Measurements from ENCODE around the gene ZMYND11.
"Not testable (repeated sequence)": the region's sequence is repeated elsewhere in the genome, so short reads cannot be mapped to it uniquely, and the experiment has no call there.

ZMYND11 gene

GRCh38 chr10:288316-289200, 153.3 kb downstream of the ZMYND11 start:
- no peak overlapping the region for H3K9ac ChIP-seq (ENCODE audit: low read length)
- H3K27ac ChIP-seq (ENCODE audit: low read length): no peak overlapping the region
- H3K4me3 ChIP-seq (ENCODE audit: low read length): no peak overlapping the region
- H3K27me3 ChIP-seq (ENCODE audit: control insufficient read depth, insufficient read depth, low read length): no peaks in the 10 kb centered on the region
- no peaks in the 10 kb centered on the region for H3K9me3 ChIP-seq (ENCODE audit: control insufficient read depth, low read depth, low read length)
- H3K4me1 ChIP-seq (ENCODE audit: control insufficient read depth, low read depth, low read length): no peaks in the 10 kb centered on the region
- no peaks in the 10 kb centered on the region for H3K36me3 ChIP-seq (ENCODE audit: control insufficient read depth, low read depth, low read length)

- Histone ChIP-seq H3K36me3 (ENCODE audit: control insufficient read depth, low read depth, low read length) (no peaks in the 10 kb centered on the region), H3K4me1 (ENCODE audit: control insufficient read depth, low read depth, low read length) (no peaks in the 10 kb centered on the region), H3K9me3 (ENCODE audit: control insufficient read depth, low read depth, low read length) (no peaks in the 10 kb centered on the region), H3K27ac (ENCODE audit: low read length) (no peak overlapping the region), H3K4me3 (ENCODE audit: low read length) (no peak overlapping the region), H3K27me3 (ENCODE audit: control insufficient read depth, insufficient read depth, low read length) (no peaks in the 10 kb centered on the region), H3K9ac (ENCODE audit: low read length) (no peak overlapping the region)
These were observed 154.3 kb downstream of the ZMYND11 start for GRCh38 chr10:289581-289980.

GRCh38 chr10:290026-290725, 154.9 kb downstream of the ZMYND11 start:
- Histone ChIP-seq H3K9me3 (ENCODE audit: control insufficient read depth, low read depth, low read length) (no peaks in the 10 kb centered on the region), H3K9ac (ENCODE audit: low read length) (no peak overlapping the region), H3K36me3 (ENCODE audit: control insufficient read depth, low read depth, low read length) (no peaks in the 10 kb centered on the region), H3K27me3 (ENCODE audit: control insufficient read depth, insufficient read depth, low read length) (no peaks in the 10 kb centered on the region), H3K4me1 (ENCODE audit: control insufficient read depth, low read depth, low read length) (no peaks in the 10 kb centered on the region), H3K4me3 (ENCODE audit: low read length) (no peak overlapping the region), H3K27ac (ENCODE audit: low read length) (no peak overlapping the region)

GRCh38 chr10:293636-294035, 158.4 kb downstream of the ZMYND11 start:
- H3K4me1 ChIP-seq (ENCODE audit: control insufficient read depth, low read depth, low read length): no peaks in the 10 kb centered on the region
- H3K9me3 ChIP-seq (ENCODE audit: control insufficient read depth, low read depth, low read length): no peaks in the 10 kb centered on the region
- no peaks in the 10 kb centered on the region for H3K27me3 ChIP-seq (ENCODE audit: control insufficient read depth, insufficient read depth, low read length)
- no peak overlapping the region for H3K9ac ChIP-seq (ENCODE audit: low read length)
- no peak overlapping the region for H3K4me3 ChIP-seq (ENCODE audit: low read length)
- no peaks in the 10 kb centered on the region for H3K36me3 ChIP-seq (ENCODE audit: control insufficient read depth, low read depth, low read length)
- H3K27ac ChIP-seq (ENCODE audit: low read length): no peak overlapping the region

GRCh38 chr10:297567-297966, 162.3 kb downstream of the ZMYND11 start:
- Histone ChIP-seq H3K36me3 (ENCODE audit: control insufficient read depth, low read depth, low read length) (no peaks in the 10 kb centered on the region), H3K4me3 (ENCODE audit: low read length) (no peak overlapping the region), H3K9ac (ENCODE audit: low read length) (no peak overlapping the region), H3K4me1 (ENCODE audit: control insufficient read depth, low read depth, low read length) (no peaks in the 10 kb centered on the region), H3K9me3 (ENCODE audit: control insufficient read depth, low read depth, low read length) (no peaks in the 10 kb centered on the region), H3K27ac (ENCODE audit: low read length) (no peak overlapping the region), H3K27me3 (ENCODE audit: control insufficient read depth, insufficient read depth, low read length) (no peaks in the 10 kb centered on the region)

- no peaks in the 10 kb centered on the region for H3K27me3 ChIP-seq (ENCODE audit: control insufficient read depth, insufficient read depth, low read length)
- H3K27ac ChIP-seq (ENCODE audit: low read length): no peak overlapping the region
- H3K36me3 ChIP-seq (ENCODE audit: control insufficient read depth, low read depth, low read length): no peaks in the 10 kb centered on the region
- H3K4me3 ChIP-seq (ENCODE audit: low read length): no peak overlapping the region
- H3K9me3 ChIP-seq (ENCODE audit: control insufficient read depth, low read depth, low read length): no peaks in the 10 kb centered on the region
- no peak overlapping the region for H3K9ac ChIP-seq (ENCODE audit: low read length)
- H3K4me1 ChIP-seq (ENCODE audit: control insufficient read depth, low read depth, low read length): no peaks in the 10 kb centered on the region
These were observed 162.8 kb downstream of the ZMYND11 start for GRCh38 chr10:298033-298432.

GRCh38 chr10:299512-299911, 164.3 kb downstream of the ZMYND11 start:
- Histone ChIP-seq H3K36me3 (ENCODE audit: control insufficient read depth, low read depth, low read length) (no peaks in the 10 kb centered on the region), H3K4me1 (ENCODE audit: control insufficient read depth, low read depth, low read length) (no peaks in the 10 kb centered on the region), H3K9ac (ENCODE audit: low read length) (no peak overlapping the region), H3K27ac (ENCODE audit: low read length) (no peak overlapping the region), H3K9me3 (ENCODE audit: control insufficient read depth, low read depth, low read length) (no peaks in the 10 kb centered on the region), H3K4me3 (ENCODE audit: low read length) (no peak overlapping the region), H3K27me3 (ENCODE audit: control insufficient read depth, insufficient read depth, low read length) (no peaks in the 10 kb centered on the region)

- Histone ChIP-seq H3K4me3 (ENCODE audit: low read length) (no peak overlapping the region), H3K27me3 (ENCODE audit: control insufficient read depth, insufficient read depth, low read length) (no peaks in the 10 kb centered on the region), H3K4me1 (ENCODE audit: control insufficient read depth, low read depth, low read length) (no peaks in the 10 kb centered on the region), H3K9me3 (ENCODE audit: control insufficient read depth, low read depth, low read length) (no peaks in the 10 kb centered on the region), H3K9ac (ENCODE audit: low read length) (no peak overlapping the region), H3K27ac (ENCODE audit: low read length) (no peak overlapping the region), H3K36me3 (ENCODE audit: control insufficient read depth, low read depth, low read length) (no peaks in the 10 kb centered on the region)
These were observed 164.7 kb downstream of the ZMYND11 start for GRCh38 chr10:299969-300368.

GRCh38 chr10:300580-300979, 165.3 kb downstream of the ZMYND11 start:
- H3K27ac ChIP-seq (ENCODE audit: low read length); H3K9me3 ChIP-seq (ENCODE audit: control insufficient read depth, low read depth, low read length); H3K36me3 ChIP-seq (ENCODE audit: control insufficient read depth, low read depth, low read length); H3K4me3 ChIP-seq (ENCODE audit: low read length); H3K4me1 ChIP-seq (ENCODE audit: control insufficient read depth, low read depth, low read length); H3K9ac ChIP-seq (ENCODE audit: low read length); H3K27me3 ChIP-seq (ENCODE audit: control insufficient read depth, insufficient read depth, low read length): not testable (repeated sequence)

GRCh38 chr10:301536-301935, 166.3 kb downstream of the ZMYND11 start:
- no peak overlapping the region for H3K4me3 ChIP-seq (ENCODE audit: low read length)
- H3K27me3 ChIP-seq (ENCODE audit: control insufficient read depth, insufficient read depth, low read length): no peaks in the 10 kb centered on the region
- H3K36me3 ChIP-seq (ENCODE audit: control insufficient read depth, low read depth, low read length): no peaks in the 10 kb centered on the region
- H3K4me1 ChIP-seq (ENCODE audit: control insufficient read depth, low read depth, low read length): peaks cover 4% of the 10 kb centered on the region
- no peak overlapping the region for H3K9ac ChIP-seq (ENCODE audit: low read length)
- H3K9me3 ChIP-seq (ENCODE audit: control insufficient read depth, low read depth, low read length): no peaks in the 10 kb centered on the region
- H3K27ac ChIP-seq (ENCODE audit: low read length): no peak overlapping the region
